CD14-positive monocyte (primary cell): ENCODE results near the gene CASR. TPM values are rescaled to one million over a fixed set of nuclear protein-coding genes. Genes with fewer than 3 reads are reported as not detected.

ENCODE experiments used
- DNase-seq, 3 donors: peaks; one replicate each; pipeline ENCODE4 v3.0.0-alpha.2; 2011 to 2022
- H2AFZ ChIP-seq: 2 replicates; pipeline ENCODE4 v1.6.0; 2012; ENCODE audit warnings: mild to moderate bottlenecking, low read depth, low read length, inconsistent platforms; ENCODE audit not compliant: insufficient read depth, poor library complexity, severe bottlenecking
- H3K27ac ChIP-seq, 2 donors: 1 replicate in 1 of 2; 2 replicates in 1 of 2; pipeline ENCODE4 v1.5.1; 2012 to 2013; ENCODE audit warnings: low read length in 2 of 2, control low read depth in 1 of 2, inconsistent platforms in 1 of 2, low read depth in 1 of 2, mild to moderate bottlenecking in 1 of 2
- H3K27me3 ChIP-seq, 2 donors: one replicate each; pipeline versions ENCODE4 v1.6.0 to v1.6.1; 2011 to 2013; ENCODE audit warnings: low read length in 2 of 2; ENCODE audit not compliant: control insufficient read depth in 2 of 2, insufficient read depth in 2 of 2
- H3K36me3 ChIP-seq, 2 donors: replicated peaks in 1 of 2; 1 replicate in 1 of 2; 2 replicates in 1 of 2; pipeline versions ENCODE4 v1.5.1 to v1.6.1; 2012 to 2013; ENCODE audit warnings: low read length in 2 of 2, control low read depth in 1 of 2, inconsistent platforms in 1 of 2, mild to moderate bottlenecking in 1 of 2; ENCODE audit not compliant: insufficient read depth in 2 of 2, control insufficient read depth in 1 of 2
- H3K4me1 ChIP-seq, 2 donors: 1 replicate in 1 of 2; 2 replicates in 1 of 2; pipeline versions ENCODE4 v1.5.1 to v1.6.1; 2012 to 2013; ENCODE audit warnings: low read length in 2 of 2, control low read depth in 1 of 2, inconsistent platforms in 1 of 2, mild to moderate bottlenecking in 1 of 2, moderate library complexity in 1 of 2; ENCODE audit not compliant: insufficient read depth in 2 of 2, control insufficient read depth in 1 of 2
- H3K4me2 ChIP-seq: replicated peaks from 2 replicates; pipeline ENCODE3; 2012; ENCODE audit warnings: low read length, moderate library complexity, mild to moderate bottlenecking; ENCODE audit not compliant: poor library complexity, severe bottlenecking; ENCODE audit errors: extremely low read depth
- H3K4me3 ChIP-seq, 3 experiments: fragments of 200-600 bp in 1 of 3; sonication (generic) in 1 of 3; replicated peaks in 1 of 3; 1 replicate in 2 of 3; 2 replicates in 1 of 3; pipeline ENCODE4 v1.5.1; 2011 to 2013; ENCODE audit warnings: low read length in 3 of 3, mild to moderate bottlenecking in 3 of 3, control low read depth in 2 of 3, low read depth in 2 of 3, inconsistent platforms in 1 of 3, moderate library complexity in 1 of 3
- H3K79me2 ChIP-seq: 2 replicates; pipeline ENCODE4 v1.6.0; 2012; ENCODE audit warnings: mild to moderate bottlenecking, control low read depth, inconsistent platforms, low read length, moderate library complexity; ENCODE audit not compliant: insufficient read depth
- H3K9ac ChIP-seq: 2 replicates; pipeline ENCODE4 v1.6.0; 2017; ENCODE audit warnings: low read length, mild to moderate bottlenecking; ENCODE audit not compliant: insufficient read depth, poor library complexity, severe bottlenecking
- H3K9me3 ChIP-seq, 2 donors: replicated peaks in 1 of 2; 1 replicate in 1 of 2; 2 replicates in 1 of 2; pipeline versions ENCODE4 v1.5.1 to v1.6.1; 2012 to 2013; ENCODE audit warnings: low read length in 2 of 2, control low read depth in 1 of 2; ENCODE audit not compliant: control insufficient read depth in 1 of 2, insufficient read depth in 1 of 2
- H4K20me1 ChIP-seq: 2 replicates; pipeline ENCODE4 v1.6.0; 2012; ENCODE audit warnings: mild to moderate bottlenecking, low read length, control low read depth, moderate library complexity; ENCODE audit not compliant: insufficient read depth
- H3K27ac Mint-ChIP-seq, 7 donors: one replicate each; pipeline ENCODE4 v1.8.0; 2020; ENCODE audit warnings: mild to moderate bottlenecking in 7 of 7, mixed read lengths in 7 of 7, moderate library complexity in 6 of 7, inconsistent platforms in 2 of 7
- H3K27me3 Mint-ChIP-seq, 3 donors: one replicate each; pipeline ENCODE4 v1.8.0; 2021 to 2022; ENCODE audit warnings: low read depth in 3 of 3, mild to moderate bottlenecking in 3 of 3, mixed read lengths in 3 of 3, moderate library complexity in 3 of 3, inconsistent platforms in 1 of 3
- H3K36me3 Mint-ChIP-seq, 2 donors: one replicate each; pipeline ENCODE4 v1.8.0; 2020; ENCODE audit warnings: mixed read lengths in 2 of 2, inconsistent platforms in 1 of 2, mild to moderate bottlenecking in 1 of 2
- H3K4me1 Mint-ChIP-seq: one replicate; pipeline ENCODE4 v1.8.0; 2020; ENCODE audit warnings: mild to moderate bottlenecking, mixed read lengths
- H3K4me3 Mint-ChIP-seq, 2 donors: one replicate each; pipeline ENCODE4 v1.8.0; 2020; ENCODE audit warnings: mild to moderate bottlenecking in 2 of 2, mixed read lengths in 2 of 2, moderate library complexity in 1 of 2
- H3K9me3 Mint-ChIP-seq, 7 donors: one replicate each; pipeline ENCODE4 v1.8.0; 2020 to 2022; ENCODE audit warnings: mixed read lengths in 7 of 7, mild to moderate bottlenecking in 6 of 7, moderate library complexity in 6 of 7, inconsistent platforms in 2 of 7
- CTCF ChIP-seq: fragments of 200-600 bp; IDR thresholded peaks from one replicate; pipeline ENCODE4 v1.8.0; 2022; ENCODE audit warnings: antibody characterized with exemption, mild to moderate bottlenecking
- WGBS: methylation state at CpG from one replicate; pipeline ENCODE4 v1.1.5; 2013; ENCODE audit warnings: missing lambda C conversion rate; ENCODE audit not compliant: insufficient coverage; 5-methylcytosine and 5-hydroxymethylcytosine counted together
- intact Hi-C, 2 donors: fragments of 100-400 bp; cut with micrococcal nuclease; formaldehyde crosslinking; loops; one replicate each; pipeline versions ENCODE4 v1.15.0 to v1.15.1; 2023
- polyA plus RNA-seq, 3 donors: library from polyadenylated mRNA; depleted of rRNA in 1 of 3; unstranded in 2 of 3; stranded (reverse) in 1 of 3; fragments of 300-500 nt in 2 of 3; fragments of >200 nt in 1 of 3; fragmentation: Illumina TruSeq in 2 of 3; gene quantifications; 1 replicate in 2 of 3; 2 replicates in 1 of 3; pipeline ENCODE4 v1.2.3, GENCODE V29; 2012 to 2021

CASR gene
- polyA plus RNA-seq, 3 donors: 0.01 TPM; not detected in 2

- Histone ChIP-seq H3K79me2 (no peaks in the 10 kb centered on the region), H3K27ac (peak overlapping the region in 1 of 2 donors; percentile 71), H3K4me2 (peak overlapping the region; percentile 29), H3K9ac (no peak overlapping the region), H4K20me1 (no peaks in the 10 kb centered on the region), H3K36me3 (no peaks in the 10 kb centered on the region), H3K4me1 (peaks cover 26 to 36% of the 10 kb centered on the region in 2 donors), H3K9me3 (no peaks in the 10 kb centered on the region), H3K27me3 (no peaks in the 10 kb centered on the region), H2AFZ (peak overlapping the region; percentile 60), H3K4me3 (peak overlapping the region in 1 of 3 experiments; percentile 39)
- DNase-seq: no peak
- Mint-ChIP-seq H3K27me3 (peaks cover 0 to 2% (median 0%) of the 10 kb centered on the region in 3 donors), H3K4me3 (peak overlapping the region in 1 of 2 donors; percentile 63), H3K9me3 (no peaks in the 10 kb centered on the region), H3K27ac (peak overlapping the region; percentile 10 to 85 (median 59)), H3K36me3 (peaks cover 0 to 1% of the 10 kb centered on the region in 2 donors), H3K4me1 (peaks cover 43% of the 10 kb centered on the region)
- intact Hi-C loops: no loop called here
- TF ChIP-seq CTCF: no peak
Measured at GRCh38 chr3:122312826-122313225, 129.4 kb downstream of the CASR start.

- peak overlapping the region; percentile 10 to 85 (median 59) for H3K27ac Mint-ChIP-seq
Measured at GRCh38 chr3:122313281-122313680, 129.8 kb downstream of the CASR start.

More at GRCh38 chr3:122313281-122313680, 129.8 kb downstream of the CASR start:
- H3K9me3 ChIP-seq: no peaks in the 10 kb centered on the region
- H3K4me2 ChIP-seq: peak overlapping the region; percentile 29
- H2AFZ ChIP-seq: peak overlapping the region; percentile 60
- H4K20me1 ChIP-seq: no peaks in the 10 kb centered on the region
- Mint-ChIP-seq H3K4me1 (peaks cover 39% of the 10 kb centered on the region), H3K27me3 (peaks cover 0 to 3% (median 0%) of the 10 kb centered on the region in 3 donors), H3K36me3 (peaks cover 0 to 2% of the 10 kb centered on the region in 2 donors), H3K4me3 (peak overlapping the region in 1 of 2 donors; percentile 63), H3K9me3 (peaks cover 0 to 3% (median 0%) of the 10 kb centered on the region in 7 donors)
- H3K27me3 ChIP-seq: no peaks in the 10 kb centered on the region
- TF ChIP-seq CTCF: no peak
- H3K4me1 ChIP-seq: peaks cover 22 to 31% of the 10 kb centered on the region in 2 donors
- no peak for DNase-seq
- no peaks in the 10 kb centered on the region for H3K36me3 ChIP-seq
- peak overlapping the region in 1 of 3 experiments; percentile 39 for H3K4me3 ChIP-seq
- H3K9ac ChIP-seq: no peak overlapping the region
- 7% methylated on average over 1 of the region's 3 CpGs for WGBS
- H3K27ac ChIP-seq: peak overlapping the region in 1 of 2 donors; percentile 71
- H3K79me2 ChIP-seq: no peaks in the 10 kb centered on the region
- intact Hi-C loops: no loop called here
